IMR-90 (cell line): ENCODE data around the gene WNK1. TPM values are rescaled to one million over a fixed set of nuclear protein-coding genes. Genes with fewer than 3 reads are reported as not detected.

Experiments
- ATAC-seq: fragments of 200-7000 bp; cut with Tn5 transposase; 2 replicates; pipeline ENCODE4 v1.9.1; 2020; ENCODE audit warnings: low read depth, mild to moderate bottlenecking, moderate library complexity
- BruUV-seq: library from RNA; stranded (reverse); fragments of 400-500 nt; replicated peaks from 2 replicates; lab custom pipeline; 2021; lab: Mats Ljungman, UMichigan
- CTCF ChIA-PET: fragments of 300-600 bp; formaldehyde crosslinking; extraction: SDS; loops from one replicate; lab custom pipeline; 2021; ENCODE audit warnings: antibody characterized with exemption; lab: Yijun Ruan, JAX
- POLR2A ChIA-PET: fragments of 300-600 bp; sonication (Branson Sonifier 250); formaldehyde crosslinking; loops from one replicate; lab custom pipeline; 2022; ENCODE audit warnings: antibody characterized with exemption; ENCODE audit not compliant: unreplicated experiment; lab: Charles Lee
- DNase-seq: peaks from one replicate; pipeline ENCODE4 v3.0.0; 2013
- H2AFZ ChIP-seq: replicated peaks from 2 replicates; pipeline ENCODE3; 2013; ENCODE audit warnings: low read length, mild to moderate bottlenecking; ENCODE audit not compliant: poor library complexity
- H2AK5ac ChIP-seq: 2 replicates; pipeline ENCODE4 v1.6.1; 2013; ENCODE audit warnings: low read depth, low read length, inconsistent platforms
- H2AK9ac ChIP-seq: replicated peaks from 2 replicates; pipeline ENCODE3; 2013; ENCODE audit warnings: mild to moderate bottlenecking, low read depth, low read length, moderate library complexity; ENCODE audit not compliant: poor library complexity
- H2BK120ac ChIP-seq: 2 replicates; pipeline ENCODE4 v1.6.1; 2013; ENCODE audit warnings: low read depth, low read length, inconsistent platforms
- H2BK15ac ChIP-seq: 3 replicates; pipeline ENCODE4 v1.6.1; 2013; ENCODE audit warnings: low read depth, low read length, inconsistent platforms
- H2BK20ac ChIP-seq: 2 replicates; pipeline ENCODE4 v1.6.1; 2013; ENCODE audit warnings: low read depth, mild to moderate bottlenecking, inconsistent platforms, low read length, moderate library complexity
- H2BK5ac ChIP-seq: 2 replicates; pipeline ENCODE4 v1.6.1; 2013; ENCODE audit warnings: mild to moderate bottlenecking, low read depth, low read length, inconsistent platforms; ENCODE audit not compliant: poor library complexity, severe bottlenecking
- H3K14ac ChIP-seq: replicated peaks from 2 replicates; pipeline ENCODE4 v1.6.1; 2013; ENCODE audit warnings: low read depth, low read length, inconsistent platforms
- H3K18ac ChIP-seq: 2 replicates; pipeline ENCODE4 v1.6.1; 2013; ENCODE audit warnings: low read depth, low read length, control low read depth
- H3K23ac ChIP-seq: 2 replicates; pipeline ENCODE4 v1.6.1; 2013; ENCODE audit warnings: low read depth, low read length, inconsistent platforms
- H3K27ac ChIP-seq: 2 replicates; pipeline ENCODE4 v1.5.1; 2013; ENCODE audit warnings: mild to moderate bottlenecking, control low read depth, low read length; ENCODE audit not compliant: insufficient read depth
- H3K27me3 ChIP-seq: 2 replicates; pipeline ENCODE4 v1.6.1; 2013; ENCODE audit warnings: low read length; ENCODE audit not compliant: control insufficient read depth, insufficient read depth
- H3K36me3 ChIP-seq: 2 replicates; pipeline ENCODE4 v1.6.1; 2013; ENCODE audit warnings: low read length, mixed read lengths; ENCODE audit not compliant: control insufficient read depth, insufficient read depth
- H3K4ac ChIP-seq: 2 replicates; pipeline ENCODE4 v1.6.1; 2013; ENCODE audit warnings: low read depth, low read length, inconsistent platforms
- H3K4me1 ChIP-seq: 2 replicates; pipeline ENCODE4 v1.6.1; 2013; ENCODE audit warnings: low read length, mixed read lengths; ENCODE audit not compliant: control insufficient read depth, insufficient read depth
- H3K4me2 ChIP-seq: 2 replicates; pipeline ENCODE4 v1.6.1; 2013; ENCODE audit warnings: low read depth, mild to moderate bottlenecking, control low read depth, low read length, moderate library complexity
- H3K4me3 ChIP-seq: 2 replicates; pipeline ENCODE4 v1.5.1; 2013; ENCODE audit warnings: low read depth, mild to moderate bottlenecking, control low read depth, low read length, moderate library complexity; ENCODE audit not compliant: insufficient read depth
- H3K56ac ChIP-seq: 2 replicates; pipeline ENCODE4 v1.6.1; 2013; ENCODE audit warnings: low read length, inconsistent platforms; ENCODE audit not compliant: insufficient read depth; ENCODE audit errors: extremely low read depth
- H3K79me1 ChIP-seq, 2 experiments: 2 replicates each; pipeline ENCODE4 v1.6.1; 2013; ENCODE audit warnings: low read length in 2 of 2, inconsistent platforms in 1 of 2, low read depth in 1 of 2
- H3K9ac ChIP-seq: 2 replicates; pipeline ENCODE4 v1.6.1; 2013; ENCODE audit warnings: low read depth, low read length, control low read depth
- H3K9me1 ChIP-seq: 2 replicates; pipeline ENCODE4 v1.6.1; 2013; ENCODE audit warnings: low read length, inconsistent platforms; ENCODE audit not compliant: insufficient read depth
- H3K9me3 ChIP-seq: 2 replicates; pipeline ENCODE4 v1.6.1; 2013; ENCODE audit warnings: low read length; ENCODE audit not compliant: control insufficient read depth, insufficient read depth
- H4K20me1 ChIP-seq: 2 replicates; pipeline ENCODE4 v1.6.1; 2013; ENCODE audit warnings: low read length, inconsistent platforms; ENCODE audit not compliant: insufficient read depth
- H4K5ac ChIP-seq: 2 replicates; pipeline ENCODE4 v1.6.1; 2013; ENCODE audit warnings: mild to moderate bottlenecking, low read depth, low read length, control low read depth
- H4K8ac ChIP-seq, 2 experiments: 2 replicates each; pipeline ENCODE4 v1.6.1; 2013; ENCODE audit warnings: low read depth in 2 of 2, low read length in 2 of 2, control low read depth in 1 of 2, inconsistent platforms in 1 of 2
- H4K91ac ChIP-seq: 2 replicates; pipeline ENCODE4 v1.6.1; 2013; ENCODE audit warnings: low read depth, low read length, inconsistent platforms; ENCODE audit not compliant: insufficient read depth
- BHLHE40 ChIP-seq: fragments of 150-350 bp; IDR thresholded peaks from 2 replicates; pipeline ENCODE4 v1.6.1; 2016; ENCODE audit warnings: mild to moderate bottlenecking, low read depth, low read length
- CEBPB ChIP-seq: IDR thresholded peaks from 2 replicates; pipeline ENCODE4 v1.6.1; 2012; ENCODE audit warnings: low read depth, low read length, improper control_type of control experiment
- CHD1 ChIP-seq: IDR thresholded peaks from 2 replicates; pipeline ENCODE4 v1.6.1; 2012; ENCODE audit warnings: low read depth, low read length, improper control_type of control experiment
- MAFK ChIP-seq: IDR thresholded peaks from 2 replicates; pipeline ENCODE4 v1.6.1; 2012; ENCODE audit warnings: low read depth, low read length, improper control_type of control experiment
- MAZ ChIP-seq: IDR thresholded peaks from 2 replicates; pipeline ENCODE4 v1.6.1; 2012; ENCODE audit warnings: low read depth, mild to moderate bottlenecking, low read length, improper control_type of control experiment, moderate library complexity, borderline replicate concordance
- NFE2L2 ChIP-seq: fragments of 150-350 bp; IDR thresholded peaks from 2 replicates; pipeline ENCODE4 v1.6.1; 2016; ENCODE audit warnings: low read depth, mild to moderate bottlenecking, low read length
- RAD21 ChIP-seq: IDR thresholded peaks from 2 replicates; pipeline ENCODE4 v1.6.1; 2012; ENCODE audit warnings: low read length, improper control_type of control experiment
- SMC3 ChIP-seq: fragments of 150-350 bp; IDR thresholded peaks from 2 replicates; pipeline ENCODE4 v1.6.1; 2016; ENCODE audit warnings: low read depth, mild to moderate bottlenecking, antibody characterized with exemption, low read length, moderate library complexity
- WGBS, 2 experiments: methylation state at CpG; one replicate each; pipeline versions ENCODE4 v1.1.5 to v1.1.7; 2013; ENCODE audit warnings: missing lambda C conversion rate in 2 of 2; ENCODE audit not compliant: insufficient read length in 1 of 2; ENCODE audit errors: extremely low coverage in 2 of 2; 5-methylcytosine and 5-hydroxymethylcytosine counted together
- dilution Hi-C: fragments of 300-500 bp; cut with HindIII; formaldehyde crosslinking; loops from one replicate; pipeline ENCODE4 v1.14.3; 2018; ENCODE audit warnings: low sequenced_read_pairs; ENCODE audit not compliant: unreplicated experiment
- in situ Hi-C: fragments of 300-500 bp; cut with MboI; formaldehyde crosslinking; loops from 3 replicates; pipeline ENCODE4 v1.14.3; 2019; ENCODE audit warnings: low sequenced_read_pairs, inconsistent platforms, mixed read lengths
- intact Hi-C: fragments of 100-400 bp; cut with micrococcal nuclease; formaldehyde crosslinking; loops from 2 replicates; pipeline ENCODE4 v1.10.0; 2022
- polyA plus RNA-seq, 3 experiments: library from polyadenylated mRNA; depleted of rRNA; stranded (reverse); fragments of >200 nt; gene quantifications; 2 replicates each; pipeline ENCODE4 v1.2.3, GENCODE V29; 2012; ENCODE audit warnings: low replicate concordance in 1 of 3
- total RNA-seq: library from RNA; depleted of rRNA; stranded (reverse); fragments of >200 nt; gene quantifications from 2 replicates; pipeline ENCODE4 v1.2.3, GENCODE V29; 2012
- TF ChIP-seq, protein P1 (sequence below): fragments of 150-350 bp; IDR thresholded peaks from 2 replicates; pipeline ENCODE4 v1.6.1; 2016; ENCODE audit warnings: low read depth, mild to moderate bottlenecking, low read length, moderate library complexity, borderline replicate concordance
- TF ChIP-seq, protein P2 (sequence below): conservative IDR thresholded peaks from 2 replicates; pipeline ENCODE4 v1.5.1; 2012; ENCODE audit warnings: mild to moderate bottlenecking, low read depth, low read length, improper control_type of control experiment

Gene WNK1
- total and polyA plus RNA-seq, 2 of the 4 experiments (the other 2 are of a cell fraction): 36.9 to 42.8 TPM

- Histone ChIP-seq H2AK9ac (no peak overlapping the region), H4K8ac (no peak overlapping the region), H3K27ac (no peak overlapping the region), H3K27me3 (peaks cover 15% of the 10 kb centered on the region), H3K36me3 (no peaks in the 10 kb centered on the region), H2BK120ac (no peak overlapping the region), H3K4ac (no peak overlapping the region), H3K14ac (no peak overlapping the region), H3K9me3 (no peaks in the 10 kb centered on the region), H2BK5ac (no peak overlapping the region), H3K4me2 (no peak overlapping the region), H3K18ac (no peak overlapping the region), H3K23ac (no peak overlapping the region), H2AFZ (no peak overlapping the region), H2AK5ac (no peak overlapping the region), H4K5ac (no peak overlapping the region), H3K9me1 (no peaks in the 10 kb centered on the region), H2BK15ac (no peak overlapping the region), H3K79me1 (no peaks in the 10 kb centered on the region), H2BK20ac (no peak overlapping the region), H3K56ac (no peak overlapping the region), H4K20me1 (no peaks in the 10 kb centered on the region), H3K4me3 (no peak overlapping the region), H4K91ac (no peak overlapping the region), H3K4me1 (0 out of 2 replicates have a peak, but pooled peaks cover 1% of the 10 kb centered on the region), H3K9ac (no peak overlapping the region)
- TF ChIP-seq MAFK: no peak
- TF ChIP-seq CHD1: no peak
- no peak for TF ChIP-seq RAD21
- no peak for TF ChIP-seq CEBPB
- TF ChIP-seq SMC3: no peak
- no peak for TF ChIP-seq BHLHE40
- TF ChIP-seq, protein P1, sequence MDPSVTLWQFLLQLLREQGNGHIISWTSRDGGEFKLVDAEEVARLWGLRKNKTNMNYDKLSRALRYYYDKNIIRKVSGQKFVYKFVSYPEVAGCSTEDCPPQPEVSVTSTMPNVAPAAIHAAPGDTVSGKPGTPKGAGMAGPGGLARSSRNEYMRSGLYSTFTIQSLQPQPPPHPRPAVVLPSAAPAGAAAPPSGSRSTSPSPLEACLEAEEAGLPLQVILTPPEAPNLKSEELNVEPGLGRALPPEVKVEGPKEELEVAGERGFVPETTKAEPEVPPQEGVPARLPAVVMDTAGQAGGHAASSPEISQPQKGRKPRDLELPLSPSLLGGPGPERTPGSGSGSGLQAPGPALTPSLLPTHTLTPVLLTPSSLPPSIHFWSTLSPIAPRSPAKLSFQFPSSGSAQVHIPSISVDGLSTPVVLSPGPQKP: no peak
- no peak for TF ChIP-seq NFE2L2
- TF ChIP-seq MAZ: no peak
- TF ChIP-seq, protein P2, sequence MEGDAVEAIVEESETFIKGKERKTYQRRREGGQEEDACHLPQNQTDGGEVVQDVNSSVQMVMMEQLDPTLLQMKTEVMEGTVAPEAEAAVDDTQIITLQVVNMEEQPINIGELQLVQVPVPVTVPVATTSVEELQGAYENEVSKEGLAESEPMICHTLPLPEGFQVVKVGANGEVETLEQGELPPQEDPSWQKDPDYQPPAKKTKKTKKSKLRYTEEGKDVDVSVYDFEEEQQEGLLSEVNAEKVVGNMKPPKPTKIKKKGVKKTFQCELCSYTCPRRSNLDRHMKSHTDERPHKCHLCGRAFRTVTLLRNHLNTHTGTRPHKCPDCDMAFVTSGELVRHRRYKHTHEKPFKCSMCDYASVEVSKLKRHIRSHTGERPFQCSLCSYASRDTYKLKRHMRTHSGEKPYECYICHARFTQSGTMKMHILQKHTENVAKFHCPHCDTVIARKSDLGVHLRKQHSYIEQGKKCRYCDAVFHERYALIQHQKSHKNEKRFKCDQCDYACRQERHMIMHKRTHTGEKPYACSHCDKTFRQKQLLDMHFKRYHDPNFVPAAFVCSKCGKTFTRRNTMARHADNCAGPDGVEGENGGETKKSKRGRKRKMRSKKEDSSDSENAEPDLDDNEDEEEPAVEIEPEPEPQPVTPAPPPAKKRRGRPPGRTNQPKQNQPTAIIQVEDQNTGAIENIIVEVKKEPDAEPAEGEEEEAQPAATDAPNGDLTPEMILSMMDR: no peak
- no CpG with 5 or more reads among the region's 9 CpGs for WGBS, 2 experiments
- ATAC-seq: no peak
- ChIA-PET POLR2A (no interaction called here), CTCF (interaction anchor here (1.7 kb wide), 1 partner anchor 12 kb away, joined by 8 read pairs; no protein-coding TSS in a partner anchor)
- dilution Hi-C loops: no loop called here
- intact Hi-C loops: loop anchor here (10.0 kb wide), 1 partner anchor 55 kb away; no protein-coding TSS in a partner anchor
- DNase-seq: no peak
- in situ Hi-C loops: no loop called here
- BruUV-seq: no TSS peak
Observed at GRCh38 chr12:739349-739748, 13.0 kb upstream of the WNK1 start.
